ENCODE data around the gene FMO2. TPM values are rescaled to one million over a fixed set of nuclear protein-coding genes. Genes with fewer than 3 reads are reported as not detected.

The FMO2 gene
- total RNA-seq, 1 donor from 2014 or later, result not detected

GRCh38 chr1:171140956-171141687 lies 44.0 kb upstream of the FMO2 start:
- Mint-ChIP-seq H3K36me3 (ENCODE audit: low read depth) (no peaks in the 10 kb centered on the region), H3K4me3 (no peak overlapping the region), H3K4me1 (peaks cover 14% of the 10 kb centered on the region), H3K27me3 (ENCODE audit: low read depth) (no peaks in the 10 kb centered on the region), H3K27ac (ENCODE audit: unreplicated experiment) (no peak overlapping the region), H3K9me3 (no peaks in the 10 kb centered on the region)
- no peak for TF ChIP-seq CTCF (conservative IDR thresholded peaks at IDR 0.05)
- no peak for DNase-seq (ENCODE audit: low read depth, low spot score)

GRCh38 chr1:171141688-171142415 lies 43.2 kb upstream of the FMO2 start:
- no peak overlapping the region for H3K4me3 Mint-ChIP-seq
- H3K36me3 Mint-ChIP-seq (ENCODE audit: low read depth), result no peaks in the 10 kb centered on the region
- DNase-seq (ENCODE audit: low read depth, low spot score), result no peak
- H3K4me1 Mint-ChIP-seq, result peaks cover 14% of the 10 kb centered on the region
- no peak for TF ChIP-seq CTCF (conservative IDR thresholded peaks at IDR 0.05)
- H3K27ac Mint-ChIP-seq (ENCODE audit: unreplicated experiment), result peak overlapping the region; percentile 17
- no peaks in the 10 kb centered on the region for H3K9me3 Mint-ChIP-seq
- H3K27me3 Mint-ChIP-seq (ENCODE audit: low read depth), result no peaks in the 10 kb centered on the region

GRCh38 chr1:171142416-171143385 lies 42.4 kb upstream of the FMO2 start:
- Mint-ChIP-seq H3K36me3 (ENCODE audit: low read depth) (no peaks in the 10 kb centered on the region), H3K4me3 (no peak overlapping the region), H3K4me1 (peaks cover 14% of the 10 kb centered on the region), H3K9me3 (no peaks in the 10 kb centered on the region), H3K27me3 (ENCODE audit: low read depth) (no peaks in the 10 kb centered on the region), H3K27ac (ENCODE audit: unreplicated experiment) (no peak overlapping the region)
- TF ChIP-seq CTCF (conservative IDR thresholded peaks at IDR 0.05), result no peak
- no peak for DNase-seq (ENCODE audit: low read depth, low spot score)

- Mint-ChIP-seq H3K36me3 (ENCODE audit: low read depth) (no peaks in the 10 kb centered on the region), H3K27me3 (ENCODE audit: low read depth) (no peaks in the 10 kb centered on the region), H3K9me3 (no peaks in the 10 kb centered on the region), H3K4me3 (no peak overlapping the region), H3K4me1 (no peaks in the 10 kb centered on the region), H3K27ac (ENCODE audit: unreplicated experiment) (no peak overlapping the region)
- no peak for DNase-seq (ENCODE audit: low read depth, low spot score)
- TF ChIP-seq CTCF (conservative IDR thresholded peaks at IDR 0.05), result no peak
These were observed 34.9 kb upstream of the FMO2 start for GRCh38 chr1:171150156-171150555.

GRCh38 chr1:171152549-171152948 lies 32.6 kb upstream of the FMO2 start:
- H3K27ac Mint-ChIP-seq (ENCODE audit: unreplicated experiment), result no peak overlapping the region
- no peak overlapping the region for H3K4me3 Mint-ChIP-seq
- no peak for DNase-seq (ENCODE audit: low read depth, low spot score)
- H3K36me3 Mint-ChIP-seq (ENCODE audit: low read depth), result no peaks in the 10 kb centered on the region
- H3K4me1 Mint-ChIP-seq, result no peaks in the 10 kb centered on the region
- no peak for TF ChIP-seq CTCF (conservative IDR thresholded peaks at IDR 0.05)
- no peaks in the 10 kb centered on the region for H3K27me3 Mint-ChIP-seq (ENCODE audit: low read depth)
- no peaks in the 10 kb centered on the region for H3K9me3 Mint-ChIP-seq

Measured in neural crest cell (in vitro differentiated cells).